HG03558 (cell line): Measurements from ENCODE around the gene ITIH6.
A peak's percentile ranks its signal among the peaks of the same experiment; 100 is the strongest.
"Not testable (repeated sequence)": the region's sequence is repeated elsewhere in the genome, so short reads cannot be mapped to it uniquely, and the experiment has no call there.

Source experiments
- ATAC-seq: cut with Tn5 transposase; IDR thresholded peaks from one replicate; pipeline ENCODE4 v1.9.1; 2021; ENCODE audit warnings: moderate number of reproducible peaks; ENCODE audit not compliant: unreplicated experiment; ENCODE audit errors: extremely low read depth

The ITIH6 gene

GRCh38 chrX:54798137-54798536, at the start of gene ITIH6:
Gene ITIH6 (minus strand): TSS chrX:54798255. CDS start chrX:54798210, 45 bp downstream.
- ATAC-seq: no peak

- not testable (repeated sequence) for ATAC-seq
Measured at GRCh38 chrX:54847700-54848099, 49.6 kb upstream of the ITIH6 start.

- no peak for ATAC-seq
Measured at GRCh38 chrX:54843050-54843449, 45.0 kb upstream of the ITIH6 start.

GRCh38 chrX:54842607-54843006, 44.6 kb upstream of the ITIH6 start:
- no peak for ATAC-seq

GRCh38 chrX:54841184-54841874, 43.3 kb upstream of the ITIH6 start:
- ATAC-seq: not testable (repeated sequence)

- ATAC-seq: no peak
Measured at GRCh38 chrX:54838583-54838982, 40.5 kb upstream of the ITIH6 start.

GRCh38 chrX:54826598-54826997, 28.5 kb upstream of the ITIH6 start:
- no peak for ATAC-seq

GRCh38 chrX:54825716-54826438, 27.8 kb upstream of the ITIH6 start:
- no peak for ATAC-seq

GRCh38 chrX:54824722-54825121, 26.7 kb upstream of the ITIH6 start:
- no peak for ATAC-seq

GRCh38 chrX:54824195-54824594, 26.1 kb upstream of the ITIH6 start:
- no peak for ATAC-seq

- no peak for ATAC-seq
Measured at GRCh38 chrX:54821310-54821709, 23.3 kb upstream of the ITIH6 start.

- ATAC-seq: no peak
Measured at GRCh38 chrX:54820737-54821136, 22.7 kb upstream of the ITIH6 start.

- no peak for ATAC-seq
Measured at GRCh38 chrX:54819201-54819600, 21.1 kb upstream of the ITIH6 start.

GRCh38 chrX:54818221-54818620, 20.2 kb upstream of the ITIH6 start:
- no peak for ATAC-seq

GRCh38 chrX:54817220-54817820, 19.3 kb upstream of the ITIH6 start:
- ATAC-seq: no peak

GRCh38 chrX:54812306-54812705, 14.3 kb upstream of the ITIH6 start:
- ATAC-seq: no peak

- ATAC-seq: no peak
Measured at GRCh38 chrX:54811301-54811885, 13.3 kb upstream of the ITIH6 start.

- ATAC-seq: no peak
Measured at GRCh38 chrX:54810532-54810931, 12.5 kb upstream of the ITIH6 start.

- ATAC-seq: peak; percentile 59
Measured at GRCh38 chrX:54808605-54809483, 10.8 kb upstream of the ITIH6 start.

- ATAC-seq: peak; percentile 8
Measured at GRCh38 chrX:54808109-54808604, 10.1 kb upstream of the ITIH6 start.
